ENCODE measurements around the gene TOMM20. TPM values are rescaled to one million over a fixed set of nuclear protein-coding genes. Genes with fewer than 3 reads are reported as not detected.

Gene TOMM20
- total and polyA plus RNA-seq, 4 donors: 60.6 to 115 (median 79.6) TPM

GRCh38 chr1:235068158-235069121 is 60.2 kb downstream of the TOMM20 start:
- H3K27ac ChIP-seq (ENCODE audit: low read depth in 1 of 2, low read length in 1 of 2): peak overlapping the region; percentile 69
- ATAC-seq (ENCODE audit: insufficient read depth, low FRiP score) (peak; percentile 23), DNase-seq (no peak)
- no peaks in the 10 kb centered on the region for H3K9me3 ChIP-seq (ENCODE audit: control insufficient read depth in 4 of 4, insufficient read depth in 3 of 4, low read length in 3 of 4)
- WGBS, 2 donors: 76 to 88% methylated on average over 19 of the region's 19 CpGs
- H3K4me3 ChIP-seq: no peak overlapping the region
- TF ChIP-seq CTCF (IDR thresholded peaks at IDR 0.05; ENCODE audit: control extremely low read depth, extremely low read depth): no peak
- H3K4me1 ChIP-seq (ENCODE audit: control insufficient read depth in 5 of 5, insufficient read depth in 5 of 5, low read length in 5 of 5): peaks cover 0 to 31% (median 3%) of the 10 kb centered on the region in 5 donors
- no peaks in the 10 kb centered on the region for H3K36me3 ChIP-seq (ENCODE audit: control insufficient read depth in 4 of 4, insufficient read depth in 4 of 4, low read length in 4 of 4)
- no peaks in the 10 kb centered on the region for H3K27me3 ChIP-seq (ENCODE audit: control insufficient read depth in 3 of 3, insufficient read depth in 3 of 3, low read length in 2 of 3)
- H3K9ac ChIP-seq (ENCODE audit: insufficient read depth in 1 of 2, low read length in 2 of 2): no peak overlapping the region

- Histone ChIP-seq H3K4me1 (ENCODE audit: control insufficient read depth in 5 of 5, insufficient read depth in 5 of 5, low read length in 5 of 5) (peaks cover 0 to 32% (median 0%) of the 10 kb centered on the region in 5 donors), H3K27me3 (ENCODE audit: control insufficient read depth in 3 of 3, insufficient read depth in 3 of 3, low read length in 2 of 3) (no peaks in the 10 kb centered on the region), H3K9ac (ENCODE audit: insufficient read depth in 1 of 2, low read length in 2 of 2) (no peak overlapping the region), H3K4me3 (no peak overlapping the region), H3K9me3 (ENCODE audit: control insufficient read depth in 4 of 4, insufficient read depth in 3 of 4, low read length in 3 of 4) (no peaks in the 10 kb centered on the region), H3K27ac (ENCODE audit: low read depth in 1 of 2, low read length in 1 of 2) (peak overlapping the region; percentile 69), H3K36me3 (ENCODE audit: control insufficient read depth in 4 of 4, insufficient read depth in 4 of 4, low read length in 4 of 4) (no peaks in the 10 kb centered on the region)
- DNase-seq: peak in 2 of 3 donors; percentile 50
- ATAC-seq (ENCODE audit: insufficient read depth, low FRiP score): peak; percentile 83
- no peak for TF ChIP-seq CTCF (IDR thresholded peaks at IDR 0.05; ENCODE audit: control extremely low read depth, extremely low read depth)
- 45% methylated on average over 12 of the region's 12 CpGs for WGBS, 2 donors
These were observed 61.1 kb downstream of the TOMM20 start for GRCh38 chr1:235067396-235068157.

- no peaks in the 10 kb centered on the region for H3K36me3 ChIP-seq (ENCODE audit: control insufficient read depth in 4 of 4, insufficient read depth in 4 of 4, low read length in 4 of 4)
- peaks cover 0 to 17% (median 1%) of the 10 kb centered on the region in 5 donors for H3K4me1 ChIP-seq (ENCODE audit: control insufficient read depth in 5 of 5, insufficient read depth in 5 of 5, low read length in 5 of 5)
- H3K9me3 ChIP-seq (ENCODE audit: control insufficient read depth in 4 of 4, insufficient read depth in 3 of 4, low read length in 3 of 4): no peaks in the 10 kb centered on the region
- 32 to 57% methylated on average over 9 of the region's 9 CpGs for WGBS, 2 donors
- no peak for DNase-seq
- H3K4me3 ChIP-seq: no peak overlapping the region
- no peak for TF ChIP-seq CTCF (IDR thresholded peaks at IDR 0.05; ENCODE audit: control extremely low read depth, extremely low read depth)
- no peak for ATAC-seq (ENCODE audit: insufficient read depth, low FRiP score)
- H3K27me3 ChIP-seq (ENCODE audit: control insufficient read depth in 3 of 3, insufficient read depth in 3 of 3, low read length in 2 of 3): no peaks in the 10 kb centered on the region
- no peak overlapping the region for H3K9ac ChIP-seq (ENCODE audit: insufficient read depth in 1 of 2, low read length in 2 of 2)
- H3K27ac ChIP-seq (ENCODE audit: low read depth in 1 of 2, low read length in 1 of 2): peak overlapping the region in 1 of 2 donors; percentile 33
These were observed 65.4 kb downstream of the TOMM20 start for GRCh38 chr1:235063068-235063765.
